ENCODE measurements around the gene ALDH7A1.

- TF ChIP-seq CTCF (IDR thresholded peaks at IDR 0.05; ENCODE audit: low read length) (no peak), EZH2 (IDR thresholded peaks at IDR 0.05; ENCODE audit: borderline replicate concordance, low read length) (no peak)
These were observed 58.1 kb downstream of the ALDH7A1 start for GRCh38 chr5:126536874-126537273.

Data from OCI-LY1 (cell line).